HepG2 (cell line): ENCODE results near the gene PRDM15. TPM values are rescaled to one million over a fixed set of nuclear protein-coding genes. Genes with fewer than 3 reads are reported as not detected.

ENCODE experiments used
- ELK4 ChIP-seq: sonication (generic); formaldehyde crosslinking; IDR thresholded peaks from 2 replicates; pipeline ENCODE4 v1.9.0; 2021; ENCODE audit warnings: missing genetic modification reagents, borderline replicate concordance
- ETS1 ChIP-seq: sonication (generic); formaldehyde crosslinking; IDR thresholded peaks from 2 replicates; pipeline ENCODE4 v1.4.0; 2020; ENCODE audit warnings: missing genetic modification reagents
- HES4 ChIP-seq: sonication (generic); formaldehyde crosslinking; IDR thresholded peaks from 2 replicates; pipeline ENCODE4 v1.9.0; 2021; ENCODE audit warnings: mild to moderate bottlenecking, missing genetic modification reagents, borderline replicate concordance
- HMGXB4 ChIP-seq, 2 experiments: sonication (generic) in 1 of 2; formaldehyde crosslinking in 1 of 2; IDR thresholded peaks; 2 replicates each; pipeline versions ENCODE4 v1.4.0 to v1.6.1; 2018 to 2020; ENCODE audit warnings: missing genetic modification reagents in 2 of 2, borderline replicate concordance in 1 of 2, low read depth in 1 of 2, mild to moderate bottlenecking in 1 of 2, missing biosample characterization in 1 of 2
- MXI1 ChIP-seq: IDR thresholded peaks from 3 replicates; pipeline ENCODE4 v1.6.1; 2012; ENCODE audit warnings: low read depth, low read length, inconsistent platforms, borderline replicate concordance
- NFKB2 ChIP-seq: sonication (generic); formaldehyde crosslinking; IDR thresholded peaks from 2 replicates; pipeline ENCODE4 v1.4.0; 2020; ENCODE audit warnings: missing genetic modification reagents, borderline replicate concordance
- PCBP2 ChIP-seq: fragments of 200-400 bp; formaldehyde crosslinking; optimal IDR thresholded peaks from 2 replicates; pipeline ENCODE3; 2018; ENCODE audit warnings: low read length, low read depth; ENCODE audit not compliant: poor library complexity, severe bottlenecking
- RNF2 ChIP-seq: fragments of 450-650 bp; conservative IDR thresholded peaks from 2 replicates; pipeline ENCODE4 v1.6.1; 2016; ENCODE audit warnings: low read depth
- SAP130 ChIP-seq: IDR thresholded peaks from 2 replicates; pipeline ENCODE4 v1.6.1; 2016; ENCODE audit warnings: low read depth
- SNRNP70 ChIP-seq: fragments of 200-400 bp; formaldehyde crosslinking; IDR thresholded peaks from 2 replicates; pipeline ENCODE4 v1.6.1; 2017; ENCODE audit warnings: mild to moderate bottlenecking, low read depth, low read length, moderate library complexity
- THAP11 ChIP-seq: IDR thresholded peaks from 2 replicates; pipeline ENCODE4 v1.6.1; 2016; ENCODE audit warnings: missing biosample characterization, missing genetic modification reagents
- ZBTB25 ChIP-seq: IDR thresholded peaks from 2 replicates; pipeline ENCODE4 v1.6.1; 2018; ENCODE audit warnings: missing genetic modification reagents
- ZBTB42 ChIP-seq: sonication (generic); formaldehyde crosslinking; IDR thresholded peaks from 2 replicates; pipeline ENCODE4 v1.5.0; 2020; ENCODE audit warnings: mild to moderate bottlenecking, missing genetic modification reagents
- ZNF205 ChIP-seq: IDR thresholded peaks from 2 replicates; pipeline ENCODE4 v1.6.1; 2018; ENCODE audit warnings: missing biosample characterization, missing genetic modification reagents
- ZNF276 ChIP-seq: sonication (generic); formaldehyde crosslinking; IDR thresholded peaks from 2 replicates; pipeline ENCODE4 v1.4.0; 2020; ENCODE audit warnings: mild to moderate bottlenecking, low read depth, missing genetic modification reagents
- ZNF383 ChIP-seq: sonication (generic); formaldehyde crosslinking; IDR thresholded peaks from 2 replicates; pipeline ENCODE4 v1.4.0; 2020; ENCODE audit warnings: missing genetic modification reagents, mild to moderate bottlenecking, borderline replicate concordance
- ZNF747 ChIP-seq: sonication (generic); formaldehyde crosslinking; IDR thresholded peaks from 2 replicates; pipeline ENCODE4 v1.8.1; 2023; ENCODE audit warnings: missing genetic modification reagents, mild to moderate bottlenecking, borderline replicate concordance
- polyA plus RNA-seq, 8 experiments: library from polyadenylated mRNA; depleted of rRNA in 3 of 8; stranded (reverse) in 7 of 8; unstranded in 1 of 8; fragments of >200 nt; fragmentation: Illumina TruSeq in 4 of 8; extraction: Trizol in 4 of 8; gene quantifications; 2 replicates each; pipeline versions ENCODE4 v1.2.1 to v1.2.3, GENCODE V29; 2011 to 2016; ENCODE audit warnings: low read depth in 4 of 8, missing spikeins in 1 of 8, mixed read lengths in 1 of 8; ENCODE audit not compliant: insufficient read depth in 1 of 8
- total RNA-seq, 5 experiments: library from RNA; depleted of rRNA; stranded (reverse); fragments of >200 nt; fragmentation: Illumina TruSeq; extraction: Trizol; gene quantifications; 2 replicates each; pipeline ENCODE4 v1.2.3, GENCODE V29; 2016; ENCODE audit warnings: low read depth in 1 of 5

PRDM15 gene
- total and polyA plus RNA-seq, 2 of the 13 experiments (the other 11 are each of a cell fraction or from before 2014, with no cell fraction given), result 4.0 to 6.9 TPM

- TF ChIP-seq ELK4 (CRISPR knock-in tag), result no peak
- no peak for TF ChIP-seq ZNF205 (CRISPR knock-in tag)
- peak in 1 of 2 experiments; percentile 58; a peak in 1 of 4 replicates for TF ChIP-seq HMGXB4 (CRISPR knock-in tag; IDR thresholded peaks at IDR 0.05; ENCODE audit: borderline replicate concordance in 1 of 2, low read depth in 1 of 2)
- TF ChIP-seq SAP130, result peak; percentile 35; the same call in 1 of the 2 replicates
- TF ChIP-seq ZBTB42 (CRISPR knock-in tag), result no peak
- peak; percentile 58; the same call in 1 of the 2 replicates for TF ChIP-seq HES4 (CRISPR knock-in tag)
- TF ChIP-seq NFKB2, result 0 out of 2 replicates have a peak, but pooled peaks have one; percentile 36
- no peak for TF ChIP-seq ZNF276
- TF ChIP-seq ZBTB25 (CRISPR knock-in tag), result 0 out of 2 replicates have a peak, but pooled peaks have one; percentile 13
- TF ChIP-seq THAP11 (CRISPR knock-in tag), result peak; percentile 95
- TF ChIP-seq SNRNP70, result no peak
- no peak for TF ChIP-seq ZNF383
- TF ChIP-seq RNF2, result no peak; the same call in none of the 2 replicates
- peak; percentile 34; the same call in 1 of the 3 replicates for TF ChIP-seq MXI1
- TF ChIP-seq ZNF747 (CRISPR knock-in tag), result no peak
- TF ChIP-seq ETS1, result no peak
- TF ChIP-seq PCBP2, result no peak
Measured at GRCh38 chr21:41879190-41879998, at the start of gene PRDM15 (continued).
